Trophoblast cell (in vitro differentiated cells and primary cell): ENCODE results near the gene REX1BD.

ENCODE experiments used
- DNase-seq, 2 donors: peaks; one replicate each; pipeline ENCODE4 v3.0.0-alpha.2; 2016
- H2AFZ ChIP-seq: 2 replicates; pipeline ENCODE4 v1.6.1; 2013; ENCODE audit warnings: low read length, moderate library complexity, mild to moderate bottlenecking; ENCODE audit not compliant: insufficient read depth, poor library complexity
- H2AK5ac ChIP-seq: 2 replicates; pipeline ENCODE4 v1.6.1; 2013; ENCODE audit warnings: mild to moderate bottlenecking, low read length
- H2BK120ac ChIP-seq: 2 replicates; pipeline ENCODE4 v1.6.1; 2013; ENCODE audit warnings: low read length, mild to moderate bottlenecking, moderate library complexity; ENCODE audit not compliant: insufficient read depth, poor library complexity
- H2BK12ac ChIP-seq: 2 replicates; pipeline ENCODE4 v1.6.1; 2013; ENCODE audit warnings: mild to moderate bottlenecking, low read length, moderate library complexity
- H2BK5ac ChIP-seq: 2 replicates; pipeline ENCODE4 v1.6.1; 2013; ENCODE audit warnings: low read length, low read depth, moderate library complexity, mild to moderate bottlenecking; ENCODE audit not compliant: poor library complexity
- H3K14ac ChIP-seq: 2 replicates; pipeline ENCODE4 v1.6.1; 2013; ENCODE audit warnings: mild to moderate bottlenecking, low read length
- H3K18ac ChIP-seq: 2 replicates; pipeline ENCODE4 v1.6.1; 2013; ENCODE audit warnings: mild to moderate bottlenecking, low read length
- H3K23ac ChIP-seq: 2 replicates; pipeline ENCODE4 v1.6.1; 2013; ENCODE audit warnings: low read length
- H3K27ac ChIP-seq: 2 replicates; pipeline ENCODE4 v1.5.1; 2013; ENCODE audit warnings: low read depth, mild to moderate bottlenecking, inconsistent platforms, low read length, moderate library complexity
- H3K27me3 ChIP-seq: 2 replicates; pipeline ENCODE4 v1.6.1; 2013; ENCODE audit warnings: inconsistent platforms, mild to moderate bottlenecking, low read length, moderate library complexity; ENCODE audit not compliant: insufficient read depth
- H3K36me3 ChIP-seq, 2 experiments: 1 replicate in 1 of 2; 2 replicates in 1 of 2; pipeline ENCODE4 v1.6.1; 2013; ENCODE audit warnings: low read length in 2 of 2, mild to moderate bottlenecking in 2 of 2, moderate library complexity in 1 of 2; ENCODE audit not compliant: insufficient read depth in 2 of 2, control insufficient read depth in 1 of 2
- H3K4ac ChIP-seq: 2 replicates; pipeline ENCODE4 v1.6.1; 2013; ENCODE audit warnings: low read depth, mild to moderate bottlenecking, low read length, moderate library complexity
- H3K4me1 ChIP-seq, 2 experiments: 1 replicate in 1 of 2; 2 replicates in 1 of 2; pipeline ENCODE4 v1.6.1; 2013; ENCODE audit warnings: low read length in 2 of 2, mild to moderate bottlenecking in 2 of 2, moderate library complexity in 1 of 2; ENCODE audit not compliant: insufficient read depth in 2 of 2, control insufficient read depth in 1 of 2
- H3K4me2 ChIP-seq: 2 replicates; pipeline ENCODE4 v1.6.1; 2013; ENCODE audit warnings: inconsistent platforms, mild to moderate bottlenecking, low read length, moderate library complexity
- H3K4me3 ChIP-seq: 2 replicates; pipeline ENCODE4 v1.5.1; 2013; ENCODE audit warnings: mild to moderate bottlenecking, low read depth, low read length, inconsistent platforms
- H3K79me1 ChIP-seq: one replicate; pipeline ENCODE4 v1.6.1; 2013; ENCODE audit warnings: low read length
- H3K79me2 ChIP-seq: 2 replicates; pipeline ENCODE4 v1.6.1; 2013; ENCODE audit warnings: low read length, mild to moderate bottlenecking; ENCODE audit not compliant: control insufficient read depth, insufficient read depth, poor library complexity
- H3K9ac ChIP-seq: 2 replicates; pipeline ENCODE4 v1.6.1; 2013; ENCODE audit warnings: mild to moderate bottlenecking, low read length
- H3K9me3 ChIP-seq: 2 replicates; pipeline ENCODE4 v1.6.1; 2013; ENCODE audit warnings: low read depth, mild to moderate bottlenecking, control low read depth, inconsistent platforms, low read length; ENCODE audit not compliant: insufficient read depth
- H4K12ac ChIP-seq: 2 replicates; pipeline ENCODE4 v1.6.1; 2013; ENCODE audit warnings: low read depth, mild to moderate bottlenecking, low read length, moderate library complexity
- H4K8ac ChIP-seq: 2 replicates; pipeline ENCODE4 v1.6.1; 2013; ENCODE audit warnings: low read depth, mild to moderate bottlenecking, low read length, moderate library complexity
- H4K91ac ChIP-seq: one replicate; pipeline ENCODE4 v1.6.1; 2013; ENCODE audit warnings: low read depth, mild to moderate bottlenecking, low read length, moderate library complexity
- WGBS: extraction: QIAGEN DNeasy Blood & Tissue Kit; methylation state at CpG from one replicate; pipeline ENCODE4 v1.1.7; 2013; ENCODE audit warnings: missing lambda C conversion rate; ENCODE audit not compliant: insufficient read length, insufficient coverage; ENCODE audit errors: extremely low coverage; 5-methylcytosine and 5-hydroxymethylcytosine counted together

The REX1BD gene

DNA sequence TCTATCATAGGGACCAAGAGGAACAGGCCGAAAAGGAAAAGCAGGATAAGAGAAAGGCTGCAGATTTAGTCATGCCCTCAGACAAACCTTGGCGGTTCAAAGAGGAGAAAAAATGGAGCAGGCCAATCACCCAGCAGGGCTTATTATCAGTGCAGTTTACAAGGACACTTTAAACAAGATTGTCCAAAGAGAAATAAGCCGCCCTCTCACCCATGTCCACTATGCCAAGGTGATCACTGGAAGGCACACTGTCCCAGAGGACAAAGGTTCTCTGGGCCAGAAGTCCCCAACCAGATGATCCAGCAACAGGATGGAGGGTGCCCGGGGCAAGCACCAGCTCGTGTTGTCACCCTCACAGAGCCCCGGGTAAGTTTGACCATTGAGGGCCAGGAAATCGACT, 8.3 kb upstream of the REX1BD start:
- Histone ChIP-seq H2BK12ac (no peak overlapping the region), H2AK5ac (no peak overlapping the region), H3K27ac (no peak overlapping the region), H3K14ac (no peak overlapping the region), H2BK5ac (no peak overlapping the region), H3K27me3 (no peaks in the 10 kb centered on the region), H3K9me3 (no peaks in the 10 kb centered on the region), H3K4me2 (no peak overlapping the region), H2BK120ac (no peak overlapping the region), H3K18ac (no peak overlapping the region), H3K9ac (no peak overlapping the region), H3K4ac (no peak overlapping the region), H4K91ac (no peak overlapping the region), H3K23ac (no peak overlapping the region), H4K12ac (no peak overlapping the region), H3K79me1 (no peaks in the 10 kb centered on the region), H3K4me1 (no peaks in the 10 kb centered on the region), H2AFZ (no peak overlapping the region), H3K79me2 (no peaks in the 10 kb centered on the region), H3K4me3 (no peak overlapping the region), H4K8ac (no peak overlapping the region), H3K36me3 (peaks cover 16 to 21% of the 10 kb centered on the region in 2 experiments)
- no CpG with 5 or more reads among the region's 7 CpGs for WGBS
- DNase-seq, result no peak

DNA sequence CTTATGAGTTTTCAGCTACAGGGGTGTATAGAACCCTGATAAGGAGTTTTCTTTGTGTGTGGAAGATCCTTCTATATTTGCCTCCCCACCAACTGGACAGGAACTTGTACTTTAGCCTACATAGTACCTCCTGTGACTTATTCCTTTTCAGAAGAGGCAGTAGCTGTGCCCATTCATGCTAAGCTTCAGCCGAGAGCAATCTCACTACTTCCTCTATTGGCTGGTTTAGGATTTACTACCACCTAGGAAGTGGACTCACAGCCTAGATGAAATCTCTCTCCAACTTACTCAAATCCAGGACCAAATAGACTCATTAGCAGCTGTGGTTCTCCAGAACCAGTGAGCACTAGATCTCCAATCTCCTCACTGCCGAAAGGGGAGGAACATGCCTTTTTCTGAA, 2.3 kb upstream of the REX1BD start:
- Histone ChIP-seq H2AK5ac (no peak overlapping the region), H2AFZ (no peak overlapping the region), H3K27me3 (no peaks in the 10 kb centered on the region), H3K9ac (no peak overlapping the region), H2BK5ac (no peak overlapping the region), H2BK12ac (no peak overlapping the region), H3K23ac (no peak overlapping the region), H2BK120ac (no peak overlapping the region), H4K8ac (no peak overlapping the region), H3K18ac (no peak overlapping the region), H3K79me1 (peaks cover 16% of the 10 kb centered on the region), H3K4me2 (no peak overlapping the region), H3K14ac (no peak overlapping the region), H3K4ac (no peak overlapping the region), H3K27ac (no peak overlapping the region), H4K91ac (no peak overlapping the region), H3K9me3 (peaks cover 6% of the 10 kb centered on the region), H3K4me1 (peaks cover 6 to 13% of the 10 kb centered on the region in 2 experiments), H3K79me2 (peaks cover 6% of the 10 kb centered on the region), H3K4me3 (no peak overlapping the region), H3K36me3 (peaks cover 4% of the 10 kb centered on the region in 2 experiments), H4K12ac (no peak overlapping the region)
- DNase-seq, result no peak
- WGBS, result no CpG with 5 or more reads among the region's 2 CpGs

DNA sequence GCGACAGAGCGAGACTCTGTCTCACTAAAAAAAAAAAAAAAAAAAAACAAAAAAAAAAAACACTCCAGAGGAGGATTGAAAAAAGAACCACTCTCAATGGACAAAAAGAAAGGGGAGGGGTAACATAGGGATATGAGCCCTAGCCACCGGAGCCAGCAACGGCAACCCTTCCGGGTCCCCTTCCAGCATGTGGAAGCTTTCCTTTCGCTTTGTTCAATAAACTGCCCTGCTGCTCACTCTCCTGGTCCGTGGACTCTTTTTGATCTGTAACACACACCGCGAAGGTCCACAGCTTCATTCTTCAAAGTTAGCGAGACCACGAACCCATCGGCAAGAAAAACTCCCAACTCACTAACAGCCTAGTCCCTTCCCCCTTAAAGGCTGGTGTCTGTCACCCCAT, 1.0 kb upstream of the REX1BD start:
- no peak overlapping the region for H2AK5ac ChIP-seq
- no peak for DNase-seq
- no CpG with 5 or more reads among the region's 12 CpGs for WGBS

DNA sequence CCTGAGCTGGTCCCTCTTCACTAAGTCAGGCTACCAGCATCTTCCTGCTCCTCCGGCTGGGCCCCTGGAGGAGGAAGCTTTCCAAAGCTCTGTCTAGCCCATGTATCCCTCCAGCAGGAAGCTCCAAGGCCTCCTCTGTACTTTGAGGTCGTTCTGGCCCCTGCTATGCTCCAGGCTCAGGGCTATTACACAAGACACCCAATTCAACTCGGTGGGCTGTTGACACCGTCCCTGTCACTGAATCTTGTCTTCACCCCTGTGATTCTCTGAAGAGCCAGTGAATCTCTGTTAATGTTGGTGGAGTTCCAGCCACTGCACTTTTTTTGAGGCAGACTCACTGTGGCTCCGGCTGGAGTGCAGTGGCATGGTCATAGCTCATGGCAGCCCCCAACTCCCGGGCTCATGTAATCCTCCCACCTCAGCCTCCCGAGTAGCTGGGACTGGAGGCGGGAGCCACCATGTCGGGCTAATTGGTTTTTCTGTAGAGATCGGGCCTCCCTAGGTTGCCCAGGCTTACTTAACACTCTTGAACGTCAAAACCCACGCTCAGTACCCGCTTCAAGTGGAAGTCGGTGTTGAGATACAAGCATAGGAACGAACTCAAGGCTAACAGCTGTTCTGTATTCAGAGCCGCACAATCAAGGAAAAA, 512 bp upstream of the REX1BD start:
- Histone ChIP-seq H3K9me3 (peaks cover 6% of the 10 kb centered on the region), H3K27me3 (no peaks in the 10 kb centered on the region), H3K14ac (peak overlapping the region; percentile 24), H2AFZ (peak overlapping the region; percentile 62), H3K36me3 (peaks cover 4 to 6% of the 10 kb centered on the region in 2 experiments), H2BK12ac (no peak overlapping the region), H2AK5ac (no peak overlapping the region), H4K12ac (peak overlapping the region; percentile 92), H3K4me2 (peak overlapping the region; percentile 87), H3K18ac (peak overlapping the region; percentile 8), H3K79me1 (peaks cover 16% of the 10 kb centered on the region), H3K9ac (no peak overlapping the region), H4K91ac (peak overlapping the region; percentile 45), H3K23ac (no peak overlapping the region), H3K4me1 (peaks cover 6 to 13% of the 10 kb centered on the region in 2 experiments), H3K4me3 (no peak overlapping the region), H2BK120ac (peak overlapping the region; percentile 17), H4K8ac (peak overlapping the region; percentile 98), H3K27ac (no peak overlapping the region), H2BK5ac (no peak overlapping the region), H3K79me2 (peaks cover 6% of the 10 kb centered on the region), H3K4ac (no peak overlapping the region)
- no peak for DNase-seq
- no CpG with 5 or more reads among the region's 16 CpGs for WGBS

More for the DNA sequence above, 1.0 kb upstream of the REX1BD start:
- Histone ChIP-seq H3K4me1 (peaks cover 6 to 13% of the 10 kb centered on the region in 2 experiments), H2BK12ac (no peak overlapping the region), H4K8ac (peak overlapping the region; percentile 98), H3K79me1 (peaks cover 16% of the 10 kb centered on the region), H3K9ac (no peak overlapping the region), H3K4me3 (no peak overlapping the region), H2BK120ac (no peak overlapping the region), H3K36me3 (peaks cover 4 to 6% of the 10 kb centered on the region in 2 experiments), H3K23ac (no peak overlapping the region), H3K18ac (no peak overlapping the region), H3K9me3 (peaks cover 6% of the 10 kb centered on the region), H3K79me2 (peaks cover 6% of the 10 kb centered on the region), H3K14ac (no peak overlapping the region), H2AFZ (no peak overlapping the region), H4K12ac (no peak overlapping the region), H3K27me3 (no peaks in the 10 kb centered on the region), H3K4me2 (no peak overlapping the region), H4K91ac (no peak overlapping the region), H3K4ac (no peak overlapping the region), H2BK5ac (no peak overlapping the region), H3K27ac (no peak overlapping the region)
